Type B pancreatic cell (in vitro differentiated cells): ENCODE results near the gene CUEDC1. TPM values are rescaled to one million over a fixed set of nuclear protein-coding genes. Genes with fewer than 3 reads are reported as not detected.

Experiments
- DNase-seq: peaks from one replicate; pipeline ENCODE4 v3.0.0; 2021; ENCODE audit warnings: mixed read lengths; ENCODE audit not compliant: unreplicated experiment; ENCODE audit errors: extremely low spot score
- H3K27ac Mint-ChIP-seq: 2 replicates; pipeline ENCODE4 v1.8.0; 2021; ENCODE audit warnings: mild to moderate bottlenecking, mixed read lengths
- H3K27me3 Mint-ChIP-seq: 2 replicates; pipeline ENCODE4 v1.8.0; 2021; ENCODE audit warnings: mixed read lengths
- H3K36me3 Mint-ChIP-seq: 2 replicates; pipeline ENCODE4 v1.8.0; 2021; ENCODE audit warnings: mixed read lengths
- H3K4me1 Mint-ChIP-seq: one replicate; pipeline ENCODE4 v1.8.0; 2021; ENCODE audit warnings: mixed read lengths; ENCODE audit not compliant: unreplicated experiment
- H3K4me3 Mint-ChIP-seq: 2 replicates; pipeline ENCODE4 v1.8.0; 2021; ENCODE audit warnings: mild to moderate bottlenecking, mixed read lengths
- H3K9me3 Mint-ChIP-seq: 2 replicates; pipeline ENCODE4 v1.8.0; 2021; ENCODE audit warnings: mixed read lengths
- total RNA-seq: library from RNA; stranded (reverse); gene quantifications from 2 replicates; pipeline ENCODE4 v1.2.1, GENCODE V29; 2021; ENCODE audit warnings: low replicate concordance
- TF ChIP-seq, protein P1 (sequence below): fragments of 200-600 bp; sonication (generic); conservative IDR thresholded peaks from 2 replicates; pipeline ENCODE4 v1.5.0; 2021; ENCODE audit warnings: antibody characterized with exemption, mild to moderate bottlenecking

Gene CUEDC1
- total RNA-seq, 1 donor from 2014 or later = 31.3 TPM

DNA sequence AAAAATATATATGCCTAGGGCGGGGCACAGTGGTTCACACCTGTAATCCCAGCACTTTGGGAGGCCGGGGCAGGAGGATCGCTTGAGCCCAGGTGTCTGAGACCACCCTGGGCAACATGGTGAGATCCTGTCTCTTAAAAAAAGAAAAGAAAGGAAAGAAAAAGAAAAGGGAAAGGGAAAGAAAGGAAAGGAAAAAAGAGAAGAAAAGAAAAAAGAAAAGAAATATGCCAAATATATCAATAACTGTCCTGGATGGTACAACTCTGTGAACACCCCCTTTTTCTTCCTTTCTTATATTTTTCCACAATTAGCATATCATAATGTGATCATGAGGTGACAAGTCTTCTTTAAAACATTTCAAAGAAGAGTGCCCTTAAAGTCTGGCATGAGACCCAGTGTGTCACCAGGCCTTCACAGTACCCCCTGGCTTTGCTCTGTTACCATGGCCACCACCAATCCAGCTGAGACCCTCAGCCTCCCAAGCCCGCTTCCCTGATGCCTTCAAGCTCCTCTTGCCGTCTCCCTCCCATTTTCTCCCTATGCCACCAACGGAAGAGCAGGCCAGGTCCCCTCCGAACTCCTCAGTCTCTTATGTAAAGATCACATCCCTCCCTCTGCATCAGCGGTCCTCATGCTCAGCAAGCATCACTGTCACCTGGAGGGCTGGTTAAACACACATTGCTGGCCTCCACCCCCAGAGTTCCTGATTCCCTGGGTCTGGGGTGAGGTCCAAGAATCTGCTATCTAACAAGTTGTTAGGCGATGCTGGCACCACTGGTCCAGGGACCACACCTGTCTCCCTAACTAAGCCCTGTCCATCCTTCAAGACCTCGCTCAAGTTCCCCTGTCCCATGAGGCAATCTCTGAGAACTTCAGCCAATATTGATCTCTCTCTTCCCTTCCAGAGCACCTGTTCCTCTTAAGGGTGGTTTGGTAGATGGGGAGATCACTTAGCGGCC lies 44.5 kb downstream of the CUEDC1 start:
- no peak for DNase-seq
- no peak overlapping the region for H3K4me3 Mint-ChIP-seq
- peaks cover 10% of the 10 kb centered on the region for H3K36me3 Mint-ChIP-seq
- H3K4me1 Mint-ChIP-seq = peaks cover 62% of the 10 kb centered on the region
- TF ChIP-seq, protein P1, sequence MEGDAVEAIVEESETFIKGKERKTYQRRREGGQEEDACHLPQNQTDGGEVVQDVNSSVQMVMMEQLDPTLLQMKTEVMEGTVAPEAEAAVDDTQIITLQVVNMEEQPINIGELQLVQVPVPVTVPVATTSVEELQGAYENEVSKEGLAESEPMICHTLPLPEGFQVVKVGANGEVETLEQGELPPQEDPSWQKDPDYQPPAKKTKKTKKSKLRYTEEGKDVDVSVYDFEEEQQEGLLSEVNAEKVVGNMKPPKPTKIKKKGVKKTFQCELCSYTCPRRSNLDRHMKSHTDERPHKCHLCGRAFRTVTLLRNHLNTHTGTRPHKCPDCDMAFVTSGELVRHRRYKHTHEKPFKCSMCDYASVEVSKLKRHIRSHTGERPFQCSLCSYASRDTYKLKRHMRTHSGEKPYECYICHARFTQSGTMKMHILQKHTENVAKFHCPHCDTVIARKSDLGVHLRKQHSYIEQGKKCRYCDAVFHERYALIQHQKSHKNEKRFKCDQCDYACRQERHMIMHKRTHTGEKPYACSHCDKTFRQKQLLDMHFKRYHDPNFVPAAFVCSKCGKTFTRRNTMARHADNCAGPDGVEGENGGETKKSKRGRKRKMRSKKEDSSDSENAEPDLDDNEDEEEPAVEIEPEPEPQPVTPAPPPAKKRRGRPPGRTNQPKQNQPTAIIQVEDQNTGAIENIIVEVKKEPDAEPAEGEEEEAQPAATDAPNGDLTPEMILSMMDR = no peak
- no peak overlapping the region for H3K27ac Mint-ChIP-seq
- no peaks in the 10 kb centered on the region for H3K27me3 Mint-ChIP-seq
- H3K9me3 Mint-ChIP-seq = no peaks in the 10 kb centered on the region

DNA sequence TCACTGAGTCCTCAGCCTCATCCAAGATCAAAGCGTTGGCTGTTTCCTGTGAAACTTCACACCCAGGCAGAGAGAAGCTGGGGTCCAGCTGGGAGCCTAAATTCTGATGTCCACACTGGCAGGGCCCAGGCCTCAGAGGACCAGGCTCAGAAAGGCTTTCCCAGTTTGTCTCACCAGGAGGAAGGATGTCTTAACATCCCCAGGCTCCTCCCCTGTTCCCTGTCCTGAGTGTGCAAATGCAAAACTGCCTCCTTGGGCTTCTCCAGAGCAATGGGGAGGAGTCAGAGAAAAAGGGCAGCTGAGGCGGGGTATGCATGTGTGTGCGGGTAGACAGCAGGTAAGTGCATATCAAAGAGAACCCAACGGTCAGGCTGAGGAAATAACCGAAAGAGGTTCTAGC lies 45.7 kb downstream of the CUEDC1 start:
- H3K4me1 Mint-ChIP-seq = peaks cover 59% of the 10 kb centered on the region
- no peak for DNase-seq
- H3K4me3 Mint-ChIP-seq = no peak overlapping the region
- H3K27ac Mint-ChIP-seq = no peak overlapping the region
- H3K27me3 Mint-ChIP-seq = peaks cover 3% of the 10 kb centered on the region
- TF ChIP-seq, protein P1 = no peak
- no peaks in the 10 kb centered on the region for H3K9me3 Mint-ChIP-seq
- peaks cover 10% of the 10 kb centered on the region for H3K36me3 Mint-ChIP-seq

DNA sequence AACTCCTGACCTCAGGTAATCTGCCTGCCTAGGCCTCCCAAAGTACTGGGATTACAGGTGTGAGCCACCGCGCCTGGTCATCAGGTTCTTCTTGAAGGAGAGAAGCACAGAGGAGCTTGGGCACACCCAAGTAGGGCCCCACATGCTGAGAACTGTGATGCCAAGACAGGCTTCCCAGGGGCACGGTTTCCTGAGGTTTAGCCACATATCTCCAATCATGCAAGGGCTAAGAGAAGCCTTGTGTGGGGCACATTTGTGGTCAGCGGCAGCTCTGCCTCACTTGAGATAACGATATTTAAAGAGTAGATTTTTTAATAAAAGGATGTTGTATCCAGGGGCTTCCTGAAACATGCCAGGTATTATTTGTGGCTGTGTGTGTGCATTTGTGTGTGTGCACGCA lies 46.9 kb downstream of the CUEDC1 start:
- H3K27ac Mint-ChIP-seq = no peak overlapping the region
- peaks cover 56% of the 10 kb centered on the region for H3K4me1 Mint-ChIP-seq
- no peak overlapping the region for H3K4me3 Mint-ChIP-seq

DNA sequence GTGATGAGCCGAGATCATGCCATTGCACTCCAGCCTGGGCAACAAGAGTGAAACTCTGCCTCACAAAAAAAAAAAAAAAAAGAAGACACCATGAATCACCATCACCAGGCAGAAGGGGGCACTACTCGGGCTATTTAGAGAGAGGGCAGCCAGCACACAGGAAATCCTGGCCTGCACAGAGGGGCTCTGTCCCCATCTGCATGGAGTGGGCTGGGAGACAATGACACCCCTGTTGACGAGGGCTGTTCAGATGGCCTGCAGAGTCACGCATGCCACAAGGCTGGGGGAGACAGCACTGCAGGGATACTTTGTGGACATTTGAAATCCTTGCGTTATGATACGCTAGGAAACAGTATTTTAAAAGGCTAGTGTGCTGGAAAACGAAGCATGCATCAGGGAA lies 48.3 kb downstream of the CUEDC1 start:
- Mint-ChIP-seq H3K9me3 (no peaks in the 10 kb centered on the region), H3K4me3 (no peak overlapping the region), H3K36me3 (peaks cover 10% of the 10 kb centered on the region), H3K4me1 (peaks cover 60% of the 10 kb centered on the region), H3K27me3 (peaks cover 3% of the 10 kb centered on the region), H3K27ac (peak overlapping the region; percentile 11)
- DNase-seq = no peak
- TF ChIP-seq, protein P1 = peak; percentile 62

More for the DNA sequence above, 46.9 kb downstream of the CUEDC1 start:
- DNase-seq = no peak
- Mint-ChIP-seq H3K27me3 (peaks cover 3% of the 10 kb centered on the region), H3K36me3 (peaks cover 10% of the 10 kb centered on the region), H3K9me3 (no peaks in the 10 kb centered on the region)
- TF ChIP-seq, protein P1 = no peak

DNA sequence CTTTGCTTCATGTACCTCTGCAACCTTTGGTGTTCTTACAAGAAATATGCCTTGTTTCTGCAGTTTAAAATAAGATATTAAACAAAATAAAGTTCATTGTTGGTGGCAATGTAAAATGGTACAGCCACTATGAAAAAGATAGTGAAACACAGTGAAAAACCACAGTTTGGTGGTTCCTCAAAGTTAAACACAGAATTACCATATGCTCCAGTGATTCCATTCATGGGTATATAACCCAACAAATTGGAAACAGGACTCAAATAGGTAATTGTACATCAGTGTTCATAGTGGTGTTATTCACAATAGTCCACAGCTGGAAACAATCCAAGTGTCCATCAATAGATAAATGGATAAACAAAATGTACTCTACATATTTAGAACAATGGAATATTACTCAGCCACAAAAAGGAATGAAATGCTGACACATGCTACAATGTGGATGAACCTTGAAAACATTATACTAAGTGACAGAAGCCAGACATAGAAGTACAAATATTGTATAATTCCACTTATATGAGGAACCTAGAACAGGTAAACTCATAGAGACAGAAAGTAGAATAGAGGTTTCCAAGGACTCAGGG lies 49.2 kb downstream of the CUEDC1 start:
- H3K36me3 Mint-ChIP-seq = peaks cover 10% of the 10 kb centered on the region
- H3K4me3 Mint-ChIP-seq = no peak overlapping the region
- H3K9me3 Mint-ChIP-seq = no peaks in the 10 kb centered on the region
- peaks cover 52% of the 10 kb centered on the region for H3K4me1 Mint-ChIP-seq
- TF ChIP-seq, protein P1 = no peak
- peaks cover 3% of the 10 kb centered on the region for H3K27me3 Mint-ChIP-seq
- no peak for DNase-seq
- H3K27ac Mint-ChIP-seq = peak overlapping the region; percentile 81
